Heart right ventricle (tissue), 16 donors: Measurements from ENCODE around the gene PRMT3. TPM values are rescaled to one million over a fixed set of nuclear protein-coding genes. Genes with fewer than 3 reads are reported as not detected.

ENCODE experiments used
- ATAC-seq, 8 donors: fragments of 200-7000 bp; cut with Tn5 transposase; one replicate each; pipeline ENCODE4 v1.9.1; 2020; ENCODE audit warnings: mild to moderate bottlenecking in 8 of 8, moderate library complexity in 8 of 8, moderate number of reproducible peaks in 1 of 8
- DNase-seq, 2 donors: peaks; one replicate each; pipeline ENCODE4 v3.0.0-alpha.2; 2020
- H3K27ac ChIP-seq, 10 donors: fragments of 200-600 bp; sonication (generic) in 2 of 10; one replicate each; pipeline versions ENCODE4 v1.5.0 to v1.8.0; 2020 to 2022; ENCODE audit warnings: mild to moderate bottlenecking in 3 of 10
- H3K27me3 ChIP-seq, 7 donors: fragments of 200-600 bp; one replicate each; pipeline ENCODE4 v1.8.0; 2021 to 2022; ENCODE audit warnings: mild to moderate bottlenecking in 2 of 7
- H3K36me3 ChIP-seq, 9 donors: fragments of 200-600 bp; sonication (generic) in 1 of 9; one replicate each; pipeline versions ENCODE4 v1.5.0 to v1.8.0; 2020 to 2022; ENCODE audit warnings: mild to moderate bottlenecking in 2 of 9
- H3K4me1 ChIP-seq, 9 donors: fragments of 200-600 bp; sonication (generic) in 1 of 9; one replicate each; pipeline versions ENCODE4 v1.5.0 to v1.8.0; 2020 to 2022; ENCODE audit warnings: mild to moderate bottlenecking in 4 of 9
- H3K4me3 ChIP-seq, 10 donors: fragments of 200-600 bp; sonication (generic) in 2 of 10; one replicate each; pipeline versions ENCODE4 v1.5.0 to v1.8.0; 2020 to 2022; ENCODE audit warnings: mild to moderate bottlenecking in 7 of 10, moderate library complexity in 2 of 10
- H3K9me3 ChIP-seq, 11 donors: fragments of 200-600 bp in 10 of 11; sonication (generic) in 2 of 11; one replicate each; pipeline versions ENCODE4 v1.5.0 to v1.8.0; 2013 to 2022; ENCODE audit warnings: mild to moderate bottlenecking in 2 of 11, control low read depth in 1 of 11, moderate library complexity in 1 of 11
- CTCF ChIP-seq, 9 donors: fragments of 200-600 bp; sonication (generic) in 2 of 9; IDR thresholded peaks; one replicate each; pipeline versions ENCODE4 v1.5.0 to v1.8.0; 2021 to 2022; ENCODE audit warnings: antibody characterized with exemption in 9 of 9, mild to moderate bottlenecking in 5 of 9, moderate library complexity in 1 of 9
- WGBS, 2 donors: extraction: QIAGEN DNeasy Blood & Tissue Kit; methylation state at CpG; one replicate each; pipeline ENCODE4 v1.1.7; 2013; ENCODE audit warnings: inconsistent platforms in 1 of 2; 5-methylcytosine and 5-hydroxymethylcytosine counted together
- intact Hi-C, 10 donors: fragments of 100-400 bp; cut with DNase I; formaldehyde crosslinking; loops; one replicate each; pipeline versions ENCODE4 v1.11.1 to v1.14.2; 2022
- polyA plus RNA-seq, 2 donors: library from polyadenylated mRNA; stranded (reverse); fragments of 200-250 nt; gene quantifications; one replicate each; pipeline ENCODE4 v1.2.3, GENCODE V29; 2013
- total RNA-seq, 10 donors: library from RNA; stranded (reverse); fragmentation: NEBNext Ultra II Directional in 3 of 10; extraction: Animal tissue kit (Norgen Biotek cat#: 25700) in 3 of 10; gene quantifications; one replicate each; pipeline versions ENCODE4 v1.2.1 to v1.2.4, GENCODE V29; 2021 to 2023
- donor health status: Arrhythmogenic right ventricular cardiomyopathy.
- donor health status: ischemic (EF 13 %, LVEDD 7.1; RV severe dilation, severe dysfunction).
- donor health status: healthy with polysubstance abuse.
- donor health status: DM: no; HTN: yes; CAD: no.
- donor health status: DM: no; HTN: no; CAD: no.
- donor health status: ischemic (EF 25% LVEDD 6.9; RV normal size, moderate dysfunction).
- donor health status: ischemic (EF 25% LVEDD 5.7; RV mildly dilated, moderate dysfunction).
- donor health status: healthy.
- donor health status: DM: yes; HTN: yes; CAD: no.
- donor health status: Ischemic cardiomyopathy.
- donor health status: ischemic (EF 35%, LVEDD 5.7; RV mildly dilated, moderate dysfunction).
- donor health status: nonischemic (EF 11% LVEDD 7.7; RV severe dilation, severe dysfunction).
- donor health status: DM: yes; HTN: yes; CAD: no.
- donor health status: PGD.
- donor health status: ischemic (EF 29% LVEDD 5.4; RV normal size, mild dysfunction).
- donor health status: nonischemic (EF 23%, LVEDD 6.1; RV moderate dilation, normal function).

Gene PRMT3
- total and polyA plus RNA-seq, 12 donors, result 7.3 to 16.3 (median 11.5) TPM

GRCh38 chr11:20474176-20474881 lies 86.8 kb downstream of the PRMT3 start:
- ATAC-seq (peak in 7 of 8 donors; percentile 68 to 98 (median 80)), DNase-seq (peak; percentile 12 to 20)
- intact Hi-C loops, result no loop called here

GRCh38 chr11:20474882-20475517 lies 87.5 kb downstream of the PRMT3 start:
- Histone ChIP-seq H3K27me3 (no peaks in the 10 kb centered on the region), H3K4me1 (peaks cover 0 to 23% (median 15%) of the 10 kb centered on the region in 9 donors), H3K36me3 (peaks cover 0 to 10% (median 5%) of the 10 kb centered on the region in 9 donors), H3K4me3 (no peak overlapping the region), H3K9me3 (peaks cover 0 to 11% (median 0%) of the 10 kb centered on the region in 11 donors), H3K27ac (peak overlapping the region in 7 of 10 donors; percentile 7 to 75 (median 41))
- no peak for TF ChIP-seq CTCF (IDR thresholded peaks at IDR 0.05)
- no peak for DNase-seq
- intact Hi-C loops, result no loop called here
- ATAC-seq, result no peak
- 89 to 96% methylated on average over 2 of the region's 2 CpGs for WGBS, 2 donors

More at GRCh38 chr11:20474176-20474881, 86.8 kb downstream of the PRMT3 start:
- WGBS, 2 donors, result 75 to 82% methylated on average over 7 of the region's 7 CpGs
- Histone ChIP-seq H3K4me1 (peaks cover 0 to 23% (median 15%) of the 10 kb centered on the region in 9 donors), H3K27ac (peak overlapping the region in 8 of 10 donors; percentile 7 to 75 (median 45)), H3K9me3 (peaks cover 0 to 11% (median 0%) of the 10 kb centered on the region in 11 donors), H3K27me3 (no peaks in the 10 kb centered on the region), H3K36me3 (peaks cover 0 to 12% (median 0%) of the 10 kb centered on the region in 9 donors), H3K4me3 (no peak overlapping the region)
- no peak for TF ChIP-seq CTCF (IDR thresholded peaks at IDR 0.05)

- Histone ChIP-seq H3K27me3 (no peaks in the 10 kb centered on the region), H3K4me3 (no peak overlapping the region), H3K36me3 (peaks cover 0 to 7% (median 0%) of the 10 kb centered on the region in 9 donors), H3K27ac (no peak overlapping the region), H3K9me3 (no peaks in the 10 kb centered on the region), H3K4me1 (peaks cover 0 to 23% (median 15%) of the 10 kb centered on the region in 9 donors)
- 80 to 87% methylated on average over 7 of the region's 7 CpGs for WGBS, 2 donors
- intact Hi-C loops, result no loop called here
- TF ChIP-seq CTCF (IDR thresholded peaks at IDR 0.05), result no peak
- ATAC-seq (no peak), DNase-seq (no peak)
Observed at GRCh38 chr11:20477418-20478090, 90.0 kb downstream of the PRMT3 start.

DNA sequence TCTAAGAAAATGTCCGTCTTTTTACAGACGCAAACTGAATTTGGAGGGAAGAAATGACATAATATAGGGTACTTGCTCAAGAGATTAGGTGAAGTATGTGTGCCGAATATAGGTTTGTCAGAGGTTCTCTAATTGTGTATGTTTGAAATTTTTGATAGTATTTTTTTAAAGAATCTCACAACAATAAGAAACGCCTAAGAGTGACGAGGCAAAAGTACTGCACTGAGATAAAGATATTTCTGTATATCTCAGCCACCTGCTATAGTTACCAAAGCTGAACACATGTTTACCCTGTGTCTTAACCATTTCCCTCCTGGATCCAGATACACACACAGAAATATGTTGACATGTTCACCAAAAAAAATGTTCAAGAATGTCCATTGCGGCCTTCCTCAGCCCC lies 92.0 kb downstream of the PRMT3 start:
- no peak for DNase-seq
- Histone ChIP-seq H3K27me3 (no peaks in the 10 kb centered on the region), H3K4me1 (peaks cover 0 to 15% (median 10%) of the 10 kb centered on the region in 9 donors), H3K9me3 (no peaks in the 10 kb centered on the region), H3K4me3 (no peak overlapping the region), H3K36me3 (peaks cover 0 to 7% (median 0%) of the 10 kb centered on the region in 9 donors), H3K27ac (no peak overlapping the region)
- TF ChIP-seq CTCF (IDR thresholded peaks at IDR 0.05), result no peak
- 93 to 95% methylated on average over 6 of the region's 6 CpGs for WGBS, 2 donors
- ATAC-seq, result no peak
- intact Hi-C loops, result no loop called here
